Measurements from ENCODE around the gene TTBK1. TPM values are rescaled to one million over a fixed set of nuclear protein-coding genes. Genes with fewer than 3 reads are reported as not detected.
A peak's percentile ranks its signal among the peaks of the same experiment; 100 is the strongest.

TTBK1 gene
- total and polyA plus RNA-seq, 10 of the 15 experiments (the other 5 are each of a cell fraction or from before 2014, with no cell fraction given) = 0.05 to 0.27 TPM; not detected in 8

DNA sequence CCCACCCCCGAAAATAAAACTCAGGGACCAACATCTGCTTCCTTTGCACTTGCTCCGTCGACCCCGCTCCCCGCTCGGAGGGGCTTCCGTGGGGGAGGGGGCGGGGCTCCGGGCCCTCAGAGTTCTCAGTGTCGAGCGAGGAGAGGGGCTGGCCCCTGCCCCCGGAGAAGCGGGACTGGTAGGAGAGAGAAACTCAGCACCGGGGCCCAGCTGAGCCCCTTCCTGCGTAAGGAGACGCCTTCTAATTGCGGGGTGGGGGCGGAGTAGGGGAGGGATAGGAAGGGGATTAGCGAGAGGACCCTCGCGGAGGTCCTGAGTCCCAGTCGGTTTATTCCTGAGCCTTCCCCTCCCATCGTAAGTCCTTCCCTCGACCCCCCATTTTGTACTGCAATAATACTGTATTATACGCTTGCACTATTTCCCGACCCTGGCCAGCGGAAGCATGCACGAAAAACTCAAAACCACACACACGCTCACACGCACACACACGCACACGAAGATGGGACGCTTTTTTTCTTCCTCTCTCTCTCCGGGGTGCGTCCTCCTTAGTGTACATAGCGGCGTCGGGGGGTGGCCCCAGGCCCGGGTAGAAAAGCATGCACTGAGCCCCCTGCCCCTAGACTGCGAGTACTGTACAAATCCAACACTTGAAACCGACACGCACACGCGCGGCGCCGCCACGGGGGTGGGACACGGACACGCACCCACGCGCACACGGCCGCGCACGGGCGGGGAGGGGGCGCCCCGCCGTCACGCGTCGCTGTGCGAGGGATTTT is 32.7 kb downstream of the TTBK1 start:
- H3K9ac ChIP-seq (ENCODE audit: control insufficient read depth, insufficient read depth, low read length) = peak overlapping the region; percentile 17; the same call in 1 of the 2 replicates
- WGBS (ENCODE audit: insufficient coverage, insufficient replicate concordance, low lambda C conversion rate, missing lambda C conversion rate) = 8% methylated on average over 47 of the region's 64 CpGs
- DNase-seq (ENCODE audit: low read depth, low spot score) (no peak), ATAC-seq (peak; percentile 48), FAIRE-seq (no peak)
- SMC1A ChIA-PET (ENCODE audit: uncharacterized antibody, unreplicated experiment) = interaction anchor here (0.7 to 1.1 kb wide), 3 partner anchors 7 to 107 kb away, joined by 3 to 5 read pairs (median 3); no protein-coding TSS in a partner anchor
- RAD21 ChIA-PET (ENCODE audit: unreplicated experiment) = interaction anchor here (0.7 to 1.0 kb wide), 2 partner anchors 13 to 82 kb away, joined by 3 to 6 read pairs; no protein-coding TSS in a partner anchor
- POLR2A ChIA-PET = no interaction called here
- intact Hi-C loops (cut with micrococcal nuclease; ENCODE audit: unreplicated experiment) (no loop called here), in situ Hi-C loops (cut with MboI) (no loop called here)
- BruUV-seq (replicated peaks) = no TSS peak
- H3K27me3 ChIP-seq (replicated peaks in 1 of 2; ENCODE audit: control insufficient read depth in 2 of 2, insufficient read depth in 2 of 2, low read length in 1 of 2) = no peaks in the 10 kb centered on the region; a peak in 1 of 4 replicates
- peaks cover 14% of the 10 kb centered on the region for H3K4me1 ChIP-seq (ENCODE audit: control insufficient read depth, insufficient read depth, low read length)
- H3K9me3 ChIP-seq (replicated peaks; ENCODE audit: control insufficient read depth, insufficient read depth, low read length) = no peaks in the 10 kb centered on the region
- CTCF ChIA-PET = interaction anchor here (1.5 kb wide), 1 partner anchor 230 kb away, joined by 5 read pairs; no protein-coding TSS in a partner anchor
- no peaks in the 10 kb centered on the region for H3K79me2 ChIP-seq (ENCODE audit: control insufficient read depth, insufficient read depth, low read length)
- H3K36me3 ChIP-seq (ENCODE audit: control insufficient read depth in 2 of 2, insufficient read depth in 2 of 2, low read length in 1 of 2) = no peaks in the 10 kb centered on the region
- no peaks in the 10 kb centered on the region for H4K20me1 ChIP-seq (ENCODE audit: control insufficient read depth, insufficient read depth)
- peak overlapping the region; percentile 83 for H3K4me2 ChIP-seq (ENCODE audit: control insufficient read depth, insufficient read depth)
- peak overlapping the region; percentile 28 for H2AFZ ChIP-seq (ENCODE audit: control insufficient read depth, low read depth, low read length)
- H3K27ac ChIP-seq (ENCODE audit: control insufficient read depth, insufficient read depth) = no peak overlapping the region
- H3K4me3 ChIP-seq = peak overlapping the region; percentile 72
- no peak for TF ChIP-seq REST (IDR thresholded peaks at IDR 0.05; ENCODE audit: low read depth, low read length)
- TF ChIP-seq SIN3A (IDR thresholded peaks at IDR 0.05; ENCODE audit: low read depth, low read length) = no peak
- TF ChIP-seq, protein P1, sequence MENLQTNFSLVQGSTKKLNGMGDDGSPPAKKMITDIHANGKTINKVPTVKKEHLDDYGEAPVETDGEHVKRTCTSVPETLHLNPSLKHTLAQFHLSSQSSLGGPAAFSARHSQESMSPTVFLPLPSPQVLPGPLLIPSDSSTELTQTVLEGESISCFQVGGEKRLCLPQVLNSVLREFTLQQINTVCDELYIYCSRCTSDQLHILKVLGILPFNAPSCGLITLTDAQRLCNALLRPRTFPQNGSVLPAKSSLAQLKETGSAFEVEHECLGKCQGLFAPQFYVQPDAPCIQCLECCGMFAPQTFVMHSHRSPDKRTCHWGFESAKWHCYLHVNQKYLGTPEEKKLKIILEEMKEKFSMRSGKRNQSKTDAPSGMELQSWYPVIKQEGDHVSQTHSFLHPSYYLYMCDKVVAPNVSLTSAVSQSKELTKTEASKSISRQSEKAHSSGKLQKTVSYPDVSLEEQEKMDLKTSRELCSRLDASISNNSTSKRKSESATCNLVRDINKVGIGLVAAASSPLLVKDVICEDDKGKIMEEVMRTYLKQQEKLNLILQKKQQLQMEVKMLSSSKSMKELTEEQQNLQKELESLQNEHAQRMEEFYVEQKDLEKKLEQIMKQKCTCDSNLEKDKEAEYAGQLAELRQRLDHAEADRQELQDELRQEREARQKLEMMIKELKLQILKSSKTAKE (IDR thresholded peaks at IDR 0.05; ENCODE audit: low read depth, poor library complexity, severe bottlenecking) = no peak
- no peak for TF ChIP-seq MEF2B (IDR thresholded peaks at IDR 0.05; ENCODE audit: partially characterized antibody, poor library complexity, severe bottlenecking)
- no peak for TF ChIP-seq NRF1 (conservative IDR thresholded peaks at IDR 0.05; ENCODE audit: low read depth, low read length)
- no peak for TF ChIP-seq KLF5 (IDR thresholded peaks at IDR 0.05; ENCODE audit: partially characterized antibody)
- TF ChIP-seq RELA (IDR thresholded peaks at IDR 0.05; ENCODE audit: borderline replicate concordance, partially characterized antibody) = no peak
- no peak for TF ChIP-seq TCF7 (IDR thresholded peaks at IDR 0.05; ENCODE audit: borderline replicate concordance)
- no peak for TF ChIP-seq TBL1XR1 (IDR thresholded peaks at IDR 0.05; ENCODE audit: low read depth, low read length)
- TF ChIP-seq BRCA1 (IDR thresholded peaks at IDR 0.05; ENCODE audit: low read depth, low read length) = no peak
- TF ChIP-seq SIX5 (IDR thresholded peaks at IDR 0.05; ENCODE audit: low read depth, low read length, severe bottlenecking) = no peak
- no peak for TF ChIP-seq CHD1 (IDR thresholded peaks at IDR 0.05; ENCODE audit: low read depth, low read length)
- TF ChIP-seq TCF12 (IDR thresholded peaks at IDR 0.05; ENCODE audit: low read depth, low read length) = no peak
- TF ChIP-seq CHD2 (IDR thresholded peaks at IDR 0.05; ENCODE audit: borderline replicate concordance, low read depth, low read length) = 0 out of 2 replicates have a peak, but pooled peaks have one; percentile 54

All from GM12878 (cell line).